ENCODE measurements around the gene TREML1.

TREML1 gene

DNA sequence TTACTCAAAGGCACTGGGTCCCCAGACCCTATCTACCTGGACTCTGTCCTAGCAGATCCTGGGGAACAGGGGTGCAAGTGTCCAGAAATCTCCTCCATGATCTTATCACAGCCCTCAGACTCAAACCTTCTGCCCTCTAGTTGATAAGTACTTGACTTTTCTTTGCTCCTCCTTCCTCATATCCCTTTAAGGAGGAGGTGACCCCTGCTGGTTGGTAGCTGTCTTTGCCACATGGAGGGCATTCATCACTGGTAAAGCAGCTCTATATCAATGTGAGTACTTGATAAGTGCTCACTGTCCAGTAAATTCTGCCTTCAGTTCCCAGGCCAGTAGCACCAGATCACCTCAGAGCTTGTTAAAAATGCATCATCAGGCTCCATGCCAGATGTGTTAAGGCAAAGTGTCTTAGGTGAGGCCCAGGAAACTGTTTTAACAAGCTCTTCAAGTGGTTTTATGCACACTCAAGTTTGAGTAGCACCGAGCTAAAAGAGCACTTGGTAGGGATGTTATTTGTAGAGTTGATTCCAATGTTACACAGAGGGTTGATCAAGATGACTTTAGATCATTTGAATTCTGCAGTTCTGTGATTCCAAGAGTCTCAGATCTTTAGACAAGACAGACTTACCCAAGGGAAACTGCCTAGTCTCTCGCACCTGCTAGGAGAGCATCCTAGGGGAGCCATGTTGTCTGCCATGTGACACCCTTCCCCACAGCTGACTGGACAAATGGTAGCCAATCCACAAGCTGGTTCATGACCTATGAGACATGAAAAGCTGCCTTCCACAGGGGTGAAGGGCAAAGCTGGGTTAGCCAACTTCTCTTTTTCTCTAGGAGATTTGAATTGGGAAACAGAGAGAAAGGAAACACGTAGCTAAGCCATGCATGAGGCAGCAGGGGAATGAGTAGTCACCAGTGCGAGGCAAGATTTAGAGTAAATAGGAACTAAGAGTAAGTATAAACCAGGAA lies 28.2 kb upstream of the TREML1 start:
- peak; percentile 53 for TF ChIP-seq ZNF654 (tag by site-specific recombination; IDR thresholded peaks at IDR 0.05; ENCODE audit: low read depth)
- TF ChIP-seq CTCF (tag by site-specific recombination; IDR thresholded peaks at IDR 0.05), result peak; percentile 41; the same call in 1 of the 2 replicates
- TF ChIP-seq ZNF114 (tag by site-specific recombination; IDR thresholded peaks at IDR 0.05), result no peak
- ChIA-PET POLR2A (no interaction called here), CTCF (interaction anchor here (0.6 to 3.4 kb wide), 30 partner anchors 9 to 502 kb away, joined by 3 to 42 read pairs (median 5); partner anchors contain the start of genes NFYA and OARD1)
- H3K27ac ChIP-seq (ENCODE audit: extremely low read depth, low read depth, low read length), result no peak overlapping the region
- H3K9me3 ChIP-seq (ENCODE audit: control insufficient read depth, insufficient read depth, low read depth, low read length), result no peaks in the 10 kb centered on the region
- H3K4me1 ChIP-seq (ENCODE audit: control insufficient read depth, insufficient read depth, low read length), result no peaks in the 10 kb centered on the region
- H3K36me3 ChIP-seq (ENCODE audit: control insufficient read depth in 2 of 2, insufficient read depth in 1 of 2, low read length in 2 of 2), result no peaks in the 10 kb centered on the region
- H3K4me3 ChIP-seq (ENCODE audit: low read depth, low read length), result no peak overlapping the region

DNA sequence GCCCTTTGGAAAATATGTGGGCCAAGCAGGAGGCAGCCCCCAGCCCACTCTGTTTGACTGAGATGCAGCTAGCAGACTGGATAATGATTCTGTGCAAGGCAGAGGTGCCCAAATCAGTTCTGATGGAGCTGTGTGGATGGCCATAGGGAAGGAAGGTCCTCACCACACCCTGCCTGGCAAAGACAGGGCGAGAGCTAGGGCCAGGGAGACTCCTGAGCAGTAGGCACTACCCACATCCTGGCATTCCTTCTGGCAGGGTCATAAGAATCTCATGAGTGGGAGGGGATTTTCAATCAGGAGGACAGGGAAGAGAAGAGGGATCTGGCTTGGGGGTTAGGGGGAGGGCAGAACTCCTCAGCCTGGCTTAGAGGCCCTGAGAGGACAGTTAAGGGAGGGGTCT lies 27.4 kb upstream of the TREML1 start:
- no peak overlapping the region for H3K27ac ChIP-seq (ENCODE audit: extremely low read depth, low read depth, low read length)
- no peak for TF ChIP-seq HOXC10 (CRISPR knock-in tag; IDR thresholded peaks at IDR 0.05)
- TF ChIP-seq ZNF2 (tag by site-specific recombination; IDR thresholded peaks at IDR 0.05), result no peak
- no peak for TF ChIP-seq ZNF510 (tag by site-specific recombination; IDR thresholded peaks at IDR 0.05; ENCODE audit: insufficient replicate concordance)
- TF ChIP-seq ZNF701 (tag by site-specific recombination; IDR thresholded peaks at IDR 0.05), result no peak
- TF ChIP-seq, protein P1, sequence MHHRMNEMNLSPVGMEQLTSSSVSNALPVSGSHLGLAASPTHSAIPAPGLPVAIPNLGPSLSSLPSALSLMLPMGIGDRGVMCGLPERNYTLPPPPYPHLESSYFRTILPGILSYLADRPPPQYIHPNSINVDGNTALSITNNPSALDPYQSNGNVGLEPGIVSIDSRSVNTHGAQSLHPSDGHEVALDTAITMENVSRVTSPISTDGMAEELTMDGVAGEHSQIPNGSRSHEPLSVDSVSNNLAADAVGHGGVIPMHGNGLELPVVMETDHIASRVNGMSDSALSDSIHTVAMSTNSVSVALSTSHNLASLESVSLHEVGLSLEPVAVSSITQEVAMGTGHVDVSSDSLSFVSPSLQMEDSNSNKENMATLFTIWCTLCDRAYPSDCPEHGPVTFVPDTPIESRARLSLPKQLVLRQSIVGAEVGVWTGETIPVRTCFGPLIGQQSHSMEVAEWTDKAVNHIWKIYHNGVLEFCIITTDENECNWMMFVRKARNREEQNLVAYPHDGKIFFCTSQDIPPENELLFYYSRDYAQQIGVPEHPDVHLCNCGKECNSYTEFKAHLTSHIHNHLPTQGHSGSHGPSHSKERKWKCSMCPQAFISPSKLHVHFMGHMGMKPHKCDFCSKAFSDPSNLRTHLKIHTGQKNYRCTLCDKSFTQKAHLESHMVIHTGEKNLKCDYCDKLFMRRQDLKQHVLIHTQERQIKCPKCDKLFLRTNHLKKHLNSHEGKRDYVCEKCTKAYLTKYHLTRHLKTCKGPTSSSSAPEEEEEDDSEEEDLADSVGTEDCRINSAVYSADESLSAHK (tag by site-specific recombination; IDR thresholded peaks at IDR 0.05), result no peak
- TF ChIP-seq ZNF18 (tag by site-specific recombination; IDR thresholded peaks at IDR 0.05), result no peak
- TF ChIP-seq ZNF843 (tag by site-specific recombination; IDR thresholded peaks at IDR 0.05), result no peak
- TF ChIP-seq HOXA7 (CRISPR knock-in tag; IDR thresholded peaks at IDR 0.05; ENCODE audit: borderline replicate concordance), result 0 out of 2 replicates have a peak, but pooled peaks have one; percentile 32
- TF ChIP-seq ZBTB8A (tag by site-specific recombination; IDR thresholded peaks at IDR 0.05), result no peak
- TF ChIP-seq ZNF426 (tag by site-specific recombination; IDR thresholded peaks at IDR 0.05), result no peak
- TF ChIP-seq ZBTB20 (tag by site-specific recombination; IDR thresholded peaks at IDR 0.05), result no peak
- no peak for TF ChIP-seq ZNF785 (tag by site-specific recombination; IDR thresholded peaks at IDR 0.05)
- peak; percentile 24; the same call in 1 of the 2 replicates for TF ChIP-seq ZFHX2 (tag by site-specific recombination; conservative IDR thresholded peaks at IDR 0.05)
- no peaks in the 10 kb centered on the region for H3K9me3 ChIP-seq (ENCODE audit: control insufficient read depth, insufficient read depth, low read depth, low read length)
- no peak overlapping the region for H3K4me3 ChIP-seq (ENCODE audit: low read depth, low read length)
- POLR2A ChIA-PET, result no interaction called here
- H3K36me3 ChIP-seq (ENCODE audit: control insufficient read depth in 2 of 2, insufficient read depth in 1 of 2, low read length in 2 of 2), result no peaks in the 10 kb centered on the region
- no peaks in the 10 kb centered on the region for H3K4me1 ChIP-seq (ENCODE audit: control insufficient read depth, insufficient read depth, low read length)
- CTCF ChIA-PET, result interaction anchor here (0.6 to 3.4 kb wide), 17 partner anchors 8 to 1737 kb away, joined by 3 to 42 read pairs (median 5); partner anchors contain the start of genes NFYA and OARD1
